Endothelial cell (in vitro differentiated cells): ENCODE data around the gene VWC2. TPM values are rescaled to one million over a fixed set of nuclear protein-coding genes. Genes with fewer than 3 reads are reported as not detected.
"Not testable (repeated sequence)": the region's sequence is repeated elsewhere in the genome, so short reads cannot be mapped to it uniquely, and the experiment has no call there.

Experiments used
- DNase-seq: peaks from one replicate; pipeline ENCODE4 v3.0.0; 2021; ENCODE audit warnings: low spot score
- H3K27ac Mint-ChIP-seq: one replicate; pipeline ENCODE4 v1.8.0; 2021; ENCODE audit warnings: mixed read lengths, inconsistent platforms; ENCODE audit not compliant: unreplicated experiment
- H3K27me3 Mint-ChIP-seq: one replicate; pipeline ENCODE4 v1.8.0; 2021; ENCODE audit warnings: mild to moderate bottlenecking, moderate library complexity, mixed read lengths, inconsistent platforms; ENCODE audit not compliant: unreplicated experiment
- H3K36me3 Mint-ChIP-seq: one replicate; pipeline ENCODE4 v1.8.0; 2021; ENCODE audit warnings: mild to moderate bottlenecking, low read depth, mixed read lengths, inconsistent platforms; ENCODE audit not compliant: unreplicated experiment
- H3K4me1 Mint-ChIP-seq: one replicate; pipeline ENCODE4 v1.8.0; 2021; ENCODE audit warnings: mild to moderate bottlenecking, mixed read lengths, inconsistent platforms; ENCODE audit not compliant: unreplicated experiment
- H3K4me3 Mint-ChIP-seq: one replicate; pipeline ENCODE4 v1.8.0; 2021; ENCODE audit warnings: mild to moderate bottlenecking, mixed read lengths, inconsistent platforms; ENCODE audit not compliant: unreplicated experiment
- H3K9me3 Mint-ChIP-seq: one replicate; pipeline ENCODE4 v1.8.0; 2021; ENCODE audit warnings: mixed read lengths, inconsistent platforms; ENCODE audit not compliant: unreplicated experiment
- total RNA-seq: library from RNA; stranded (reverse); fragmentation: NEBNext Ultra II Directional; extraction: Animal tissue kit (Norgen Biotek cat#: 25700); gene quantifications from one replicate; pipeline ENCODE4 v1.2.1, GENCODE V29; 2021; ENCODE audit not compliant: unreplicated experiment
- TF ChIP-seq, protein P1 (sequence below): fragments of 200-600 bp; sonication (generic); IDR thresholded peaks from one replicate; pipeline ENCODE4 v1.5.0; 2021; ENCODE audit warnings: antibody characterized with exemption; ENCODE audit not compliant: unreplicated experiment

The VWC2 gene
- total RNA-seq, 1 donor from 2014 or later, result 0.05 TPM

DNA sequence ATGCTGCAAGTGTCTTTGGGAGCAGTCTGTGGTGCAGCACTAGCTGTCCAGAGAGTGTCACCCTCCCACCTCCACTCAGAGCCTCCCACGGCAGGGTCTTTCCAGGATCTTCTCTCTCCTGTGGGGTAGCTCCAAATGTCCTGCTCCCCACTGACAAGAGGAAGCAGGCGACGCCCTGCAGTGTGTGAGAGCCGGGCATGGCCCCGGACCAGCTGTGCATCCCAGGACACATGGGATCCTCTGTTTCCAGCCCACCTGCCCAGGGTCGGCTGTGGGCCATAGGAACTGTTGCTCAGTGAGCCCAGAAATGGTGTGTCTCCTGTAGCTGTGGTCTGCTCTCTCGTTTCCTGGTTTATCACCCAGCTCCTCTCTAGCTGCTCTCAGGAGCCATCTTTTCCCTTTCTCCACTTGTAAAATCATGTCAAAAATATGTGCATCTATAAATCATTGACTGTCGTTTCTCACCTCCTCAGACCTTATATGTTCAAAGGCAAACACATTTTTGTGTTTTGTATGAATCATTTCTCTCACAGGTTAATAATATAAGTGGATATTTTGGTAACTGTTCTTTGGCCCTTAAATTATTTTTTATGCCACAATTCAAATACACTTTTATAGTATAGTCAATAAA, 74.9 kb downstream of the VWC2 start:
- Mint-ChIP-seq H3K27me3 (peaks cover 5% of the 10 kb centered on the region), H3K4me1 (peaks cover 5% of the 10 kb centered on the region), H3K9me3 (no peaks in the 10 kb centered on the region), H3K27ac (no peak overlapping the region), H3K4me3 (no peak overlapping the region), H3K36me3 (no peaks in the 10 kb centered on the region)
- TF ChIP-seq, protein P1, sequence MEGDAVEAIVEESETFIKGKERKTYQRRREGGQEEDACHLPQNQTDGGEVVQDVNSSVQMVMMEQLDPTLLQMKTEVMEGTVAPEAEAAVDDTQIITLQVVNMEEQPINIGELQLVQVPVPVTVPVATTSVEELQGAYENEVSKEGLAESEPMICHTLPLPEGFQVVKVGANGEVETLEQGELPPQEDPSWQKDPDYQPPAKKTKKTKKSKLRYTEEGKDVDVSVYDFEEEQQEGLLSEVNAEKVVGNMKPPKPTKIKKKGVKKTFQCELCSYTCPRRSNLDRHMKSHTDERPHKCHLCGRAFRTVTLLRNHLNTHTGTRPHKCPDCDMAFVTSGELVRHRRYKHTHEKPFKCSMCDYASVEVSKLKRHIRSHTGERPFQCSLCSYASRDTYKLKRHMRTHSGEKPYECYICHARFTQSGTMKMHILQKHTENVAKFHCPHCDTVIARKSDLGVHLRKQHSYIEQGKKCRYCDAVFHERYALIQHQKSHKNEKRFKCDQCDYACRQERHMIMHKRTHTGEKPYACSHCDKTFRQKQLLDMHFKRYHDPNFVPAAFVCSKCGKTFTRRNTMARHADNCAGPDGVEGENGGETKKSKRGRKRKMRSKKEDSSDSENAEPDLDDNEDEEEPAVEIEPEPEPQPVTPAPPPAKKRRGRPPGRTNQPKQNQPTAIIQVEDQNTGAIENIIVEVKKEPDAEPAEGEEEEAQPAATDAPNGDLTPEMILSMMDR, result no peak
- no peak for DNase-seq

DNA sequence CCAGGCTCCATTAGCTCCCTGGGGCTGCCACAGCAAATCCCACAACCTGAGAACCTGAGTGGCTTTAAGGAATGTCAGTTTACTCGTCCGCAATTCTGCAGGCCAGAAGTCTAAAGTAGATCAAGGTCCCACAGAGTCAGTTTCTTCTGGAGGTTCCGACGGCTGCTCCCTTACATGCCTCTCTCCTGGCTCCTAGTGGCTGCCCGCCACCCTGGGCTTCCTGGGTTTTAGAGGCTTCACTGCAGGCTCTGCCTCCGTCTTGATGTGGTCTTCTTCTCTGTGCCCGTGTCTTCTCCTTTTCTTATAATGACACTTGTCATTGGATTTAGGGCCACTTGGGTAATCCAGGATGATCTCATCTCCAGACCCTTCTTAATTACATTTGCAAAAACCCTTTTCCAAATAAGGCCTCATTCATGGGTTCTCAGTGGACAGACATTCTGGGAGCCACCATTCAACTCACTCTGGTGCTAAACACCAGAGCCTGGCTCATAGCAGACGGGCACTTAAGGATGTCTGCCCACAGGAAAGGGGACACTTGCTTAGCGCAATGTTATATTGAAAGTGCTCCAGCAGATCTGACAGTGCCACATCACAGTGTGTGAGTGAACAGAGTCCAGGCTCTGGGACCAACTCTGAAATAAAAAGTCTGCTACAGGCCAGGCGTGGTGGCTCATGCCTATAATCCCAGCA, 77.6 kb downstream of the VWC2 start:
- TF ChIP-seq, protein P1, result no peak
- Mint-ChIP-seq H3K27ac (no peak overlapping the region), H3K4me1 (peaks cover 5% of the 10 kb centered on the region)

DNA sequence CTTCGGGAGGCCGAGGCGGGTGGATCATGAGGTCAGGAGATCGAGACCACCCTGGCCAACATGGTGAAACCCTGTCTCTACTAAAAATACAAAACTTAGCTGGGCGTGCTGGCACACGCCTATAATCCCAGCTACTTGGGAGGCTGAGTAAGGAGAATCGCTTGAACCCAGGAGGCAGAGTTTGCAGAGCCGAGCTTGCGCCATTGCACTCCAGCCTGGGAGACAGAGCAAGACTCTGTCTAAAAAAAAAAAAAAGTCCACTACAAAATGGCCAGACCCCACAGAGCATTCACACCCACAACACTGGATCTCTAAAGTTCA, 78.1 kb downstream of the VWC2 start:
- H3K36me3 Mint-ChIP-seq, H3K9me3 Mint-ChIP-seq, H3K27ac Mint-ChIP-seq, H3K4me1 Mint-ChIP-seq, H3K4me3 Mint-ChIP-seq, H3K27me3 Mint-ChIP-seq, DNase-seq: not testable (repeated sequence)

More for the DNA sequence above, 77.6 kb downstream of the VWC2 start:
- H3K27me3 Mint-ChIP-seq, result peaks cover 5% of the 10 kb centered on the region
- H3K4me3 Mint-ChIP-seq, result no peak overlapping the region
- no peak for DNase-seq
- H3K36me3 Mint-ChIP-seq, result no peaks in the 10 kb centered on the region
- no peaks in the 10 kb centered on the region for H3K9me3 Mint-ChIP-seq

DNA sequence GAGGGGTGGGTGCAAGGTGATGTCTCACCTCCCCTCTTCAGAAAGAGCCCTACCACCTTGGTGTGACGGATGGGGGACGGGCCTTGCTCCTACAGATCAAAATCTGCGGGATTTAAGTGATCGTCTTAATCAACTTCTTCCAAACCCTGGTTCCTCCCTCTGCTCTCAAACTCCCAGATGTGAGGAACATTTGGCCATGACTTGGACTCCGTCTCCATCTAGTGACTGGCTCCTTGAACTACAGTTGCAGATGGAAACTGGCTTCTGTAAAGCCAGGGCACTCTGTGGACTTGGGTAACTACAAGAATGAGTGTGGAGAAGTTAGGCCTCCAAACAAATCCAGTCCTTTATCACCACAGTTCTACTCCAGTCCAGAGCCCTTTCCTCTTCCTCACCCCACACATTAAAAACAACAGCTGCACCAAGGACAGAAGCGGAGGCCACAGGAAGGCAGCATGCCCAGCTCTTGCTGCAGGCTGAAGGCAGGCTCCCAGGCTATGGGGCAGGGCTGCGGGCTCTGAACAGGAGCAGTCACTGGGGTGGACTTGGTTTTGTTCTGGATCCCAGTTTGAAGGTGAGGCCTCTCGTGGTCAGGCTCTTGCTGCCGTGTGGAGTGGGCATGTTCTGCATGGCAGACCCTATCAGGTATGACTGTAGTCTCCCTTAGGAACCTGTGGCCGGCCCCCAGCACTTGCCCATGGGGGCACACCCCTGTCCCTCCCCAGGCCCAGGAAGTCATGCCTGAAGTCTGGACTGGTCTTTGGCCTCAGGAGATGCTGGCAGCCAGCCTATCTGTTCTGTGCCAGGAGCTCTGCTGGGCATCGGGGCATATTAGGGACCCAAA, 79.4 kb downstream of the VWC2 start:
- Mint-ChIP-seq H3K9me3 (no peaks in the 10 kb centered on the region), H3K27me3 (peaks cover 5% of the 10 kb centered on the region), H3K27ac (no peak overlapping the region), H3K36me3 (no peaks in the 10 kb centered on the region), H3K4me1 (peaks cover 5% of the 10 kb centered on the region), H3K4me3 (no peak overlapping the region)
- TF ChIP-seq, protein P1, result peak; percentile 66
- DNase-seq, result peak; percentile 71

DNA sequence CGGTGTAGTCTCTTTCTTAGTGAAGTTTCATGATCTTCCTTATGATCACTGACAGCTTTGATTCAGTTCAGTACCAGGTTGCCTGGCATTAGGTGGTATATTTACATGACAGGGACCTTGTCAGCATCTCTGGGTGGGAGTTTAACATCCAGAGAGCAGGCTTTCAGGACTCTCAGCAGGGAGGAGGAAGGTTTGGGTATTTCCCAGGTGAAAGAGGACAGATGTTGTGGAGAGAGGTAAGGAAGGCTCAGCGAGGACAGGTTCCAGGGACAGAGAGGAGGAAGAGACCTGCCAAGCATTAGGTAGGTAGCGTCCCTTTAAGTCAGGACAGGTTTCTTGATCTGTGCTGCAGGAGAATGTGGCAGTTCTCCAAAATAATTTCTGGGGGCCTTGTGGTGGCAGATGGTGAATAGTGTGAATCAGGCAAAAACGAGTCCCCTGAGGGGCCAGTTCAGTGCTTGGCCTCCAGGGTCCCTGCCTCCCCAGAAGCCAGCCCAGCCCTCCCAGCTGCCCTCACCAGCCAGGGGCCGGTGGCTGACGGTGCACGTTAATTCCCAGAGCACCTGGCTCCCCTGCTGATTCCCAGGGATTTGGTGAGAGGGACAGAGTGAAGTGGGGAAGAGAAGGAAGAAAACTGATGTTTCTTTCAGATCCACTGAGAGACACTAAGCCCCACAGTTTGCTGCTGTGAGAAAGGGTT, 82.0 kb downstream of the VWC2 start:
- H3K27ac Mint-ChIP-seq, result no peak overlapping the region
- DNase-seq, result no peak
- peaks cover 5% of the 10 kb centered on the region for H3K4me1 Mint-ChIP-seq
- no peak overlapping the region for H3K4me3 Mint-ChIP-seq
- H3K36me3 Mint-ChIP-seq, result no peaks in the 10 kb centered on the region
- TF ChIP-seq, protein P1, result no peak
- no peaks in the 10 kb centered on the region for H3K9me3 Mint-ChIP-seq
- peaks cover 5% of the 10 kb centered on the region for H3K27me3 Mint-ChIP-seq
